HG02973 (cell line): ENCODE results near the gene NUAK1.
"Not testable (repeated sequence)": the region's sequence is repeated elsewhere in the genome, so short reads cannot be mapped to it uniquely, and the experiment has no call there.

Experiments
- ATAC-seq: cut with Tn5 transposase; IDR thresholded peaks from one replicate; pipeline ENCODE4 v1.9.1; 2021; ENCODE audit warnings: moderate library complexity; ENCODE audit not compliant: unreplicated experiment

The NUAK1 gene

GRCh38 chr12:106147956-106148355, 9.2 kb upstream of the NUAK1 start:
- ATAC-seq, result no peak

- ATAC-seq, result no peak
Measured at GRCh38 chr12:106146987-106147386, 8.2 kb upstream of the NUAK1 start.

- ATAC-seq, result no peak
Measured at GRCh38 chr12:106145539-106146447, 7.0 kb upstream of the NUAK1 start.

- ATAC-seq, result no peak
Measured at GRCh38 chr12:106144847-106145246, 6.1 kb upstream of the NUAK1 start.

GRCh38 chr12:106142591-106143261, 4.0 kb upstream of the NUAK1 start:
- ATAC-seq, result no peak

- ATAC-seq, result not testable (repeated sequence)
Measured at GRCh38 chr12:106141920-106142319, 3.2 kb upstream of the NUAK1 start.

- no peak for ATAC-seq
Measured at GRCh38 chr12:106141452-106141851, 2.7 kb upstream of the NUAK1 start.

GRCh38 chr12:106141003-106141402, 2.2 kb upstream of the NUAK1 start:
- no peak for ATAC-seq

GRCh38 chr12:106140223-106140986, 1.7 kb upstream of the NUAK1 start:
- no peak for ATAC-seq

- no peak for ATAC-seq
Measured at GRCh38 chr12:106139422-106140171, 843 bp upstream of the NUAK1 start.

GRCh38 chr12:106138357-106138632, 459 bp downstream of the NUAK1 start:
- ATAC-seq, result no peak

GRCh38 chr12:106137530-106138356, 1.0 kb downstream of the NUAK1 start:
- ATAC-seq, result no peak

- no peak for ATAC-seq
Measured at GRCh38 chr12:106136263-106136662, 2.5 kb downstream of the NUAK1 start.

- ATAC-seq, result no peak
Measured at GRCh38 chr12:106135781-106136180, 3.0 kb downstream of the NUAK1 start.

- ATAC-seq, result no peak
Measured at GRCh38 chr12:106135075-106135474, 3.7 kb downstream of the NUAK1 start.

- no peak for ATAC-seq
Measured at GRCh38 chr12:106134294-106134949, 4.3 kb downstream of the NUAK1 start.

GRCh38 chr12:106133136-106134087, 5.3 kb downstream of the NUAK1 start:
- no peak for ATAC-seq
